ENCODE measurements around the gene ZNF506.

GRCh38 chr19:19743176-19743575 lies 78.4 kb downstream of the ZNF506 start:
- TF ChIP-seq EZH2 (IDR thresholded peaks at IDR 0.05; ENCODE audit: insufficient read depth, poor library complexity, severe bottlenecking) (no peak), EZH2phosphoT487 (IDR thresholded peaks at IDR 0.05; ENCODE audit: insufficient read depth, low read depth) (no peak)

Measured in GM23248 (cell line).